Stimulated activated CD4-positive, alpha-beta T cell treated with anti-CD3 and anti-CD28 coated beads, Interleukin-2, amount 100 ng/mL, for 48 hours (primary cell): ENCODE results near the gene L3MBTL4.

Experiments
- DNase-seq, 2 donors: peaks; one replicate each; pipeline ENCODE4 v3.0.0-alpha.2; 2020

The L3MBTL4 gene

DNA sequence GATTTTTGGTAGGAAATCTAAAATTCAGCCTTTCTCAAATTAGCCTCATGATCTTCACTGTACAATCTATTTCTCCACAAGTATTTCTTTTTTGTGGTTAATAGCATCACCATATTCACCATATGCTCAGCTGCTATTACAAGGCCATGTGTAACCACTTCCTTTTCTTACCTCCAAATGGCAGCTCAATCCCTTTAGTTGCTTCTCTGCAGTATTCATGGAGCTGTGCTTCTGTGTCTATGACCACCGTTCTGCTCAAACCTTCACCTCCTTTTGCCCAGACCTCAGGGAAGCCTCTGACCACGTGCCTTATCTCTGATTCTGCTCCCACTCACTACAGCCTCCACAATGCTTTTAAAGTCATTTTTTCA, 392.7 kb downstream of the L3MBTL4 start:
- no peak for DNase-seq

DNA sequence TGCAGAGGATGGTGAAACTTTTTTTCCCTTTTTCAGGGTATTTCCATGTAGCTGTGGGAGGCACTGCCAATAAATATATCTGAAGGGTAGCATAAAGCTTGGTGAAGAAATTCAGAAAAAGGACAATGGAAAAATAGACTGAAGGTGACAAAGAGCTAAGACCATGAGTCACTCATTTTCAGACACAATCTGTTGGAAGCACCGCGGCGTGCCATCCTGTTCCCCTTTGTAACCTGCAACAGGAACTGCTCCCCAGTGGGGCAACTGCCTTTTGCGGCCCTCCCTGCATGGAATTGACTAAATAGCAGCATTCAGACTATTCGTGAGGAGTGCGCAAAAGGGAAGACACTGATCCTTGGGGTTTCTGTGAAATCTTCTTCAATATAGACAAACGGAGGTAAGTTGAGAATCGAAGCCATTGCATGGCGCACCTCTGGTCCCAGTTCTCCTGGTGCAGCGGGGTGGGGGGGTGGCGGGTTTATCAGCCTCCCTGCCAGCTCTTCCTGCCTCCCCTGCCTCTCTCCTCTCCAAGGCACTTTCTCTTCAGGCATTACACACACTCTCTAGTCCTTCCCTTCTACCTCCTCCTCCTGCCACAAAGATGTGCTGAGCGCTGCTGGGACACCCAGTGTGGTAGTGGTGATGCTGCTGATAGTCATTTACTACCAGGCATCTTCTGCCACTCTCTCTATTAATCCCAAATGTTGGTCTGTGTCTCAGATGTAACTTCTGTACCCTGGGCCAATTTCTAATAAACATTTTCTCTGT, 393.2 kb downstream of the L3MBTL4 start:
- DNase-seq, result no peak

DNA sequence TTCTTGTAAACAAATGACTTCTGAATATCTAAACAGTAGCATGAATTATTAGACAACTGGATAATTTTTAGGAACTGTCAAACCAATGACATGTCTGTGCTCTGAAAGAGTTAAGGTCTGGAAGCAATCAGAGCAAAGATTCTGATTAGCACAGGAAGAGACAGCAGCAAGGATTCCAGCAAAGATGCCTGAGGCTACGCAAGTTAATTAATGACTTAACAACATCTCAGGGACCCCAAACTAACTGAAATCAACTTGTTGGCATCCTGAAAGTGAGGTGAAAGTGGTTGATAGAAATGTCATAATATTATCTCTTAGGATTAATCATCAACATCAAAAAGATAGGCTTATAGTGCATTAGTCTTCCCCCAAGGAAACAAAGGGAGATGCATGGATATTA, 396.0 kb downstream of the L3MBTL4 start:
- DNase-seq, result no peak

DNA sequence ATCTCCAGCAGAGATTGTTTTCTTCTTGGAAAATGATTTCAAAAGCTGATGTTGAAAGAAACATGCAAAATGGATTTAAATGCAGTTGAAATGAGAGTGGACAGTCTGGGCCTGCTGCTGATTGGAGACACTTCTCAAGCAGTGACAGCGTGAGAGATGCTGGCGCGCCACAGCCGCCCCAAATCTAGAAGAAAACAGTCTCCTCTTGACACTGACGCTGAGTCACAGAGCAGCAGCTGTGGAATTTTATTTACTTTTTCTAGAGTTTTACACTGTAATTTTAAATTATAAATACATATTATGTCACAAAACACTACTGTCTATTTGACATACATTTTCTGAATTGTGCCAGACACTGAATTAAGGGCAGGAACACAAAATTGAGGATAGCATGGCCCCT, 397.5 kb downstream of the L3MBTL4 start:
- no peak for DNase-seq

DNA sequence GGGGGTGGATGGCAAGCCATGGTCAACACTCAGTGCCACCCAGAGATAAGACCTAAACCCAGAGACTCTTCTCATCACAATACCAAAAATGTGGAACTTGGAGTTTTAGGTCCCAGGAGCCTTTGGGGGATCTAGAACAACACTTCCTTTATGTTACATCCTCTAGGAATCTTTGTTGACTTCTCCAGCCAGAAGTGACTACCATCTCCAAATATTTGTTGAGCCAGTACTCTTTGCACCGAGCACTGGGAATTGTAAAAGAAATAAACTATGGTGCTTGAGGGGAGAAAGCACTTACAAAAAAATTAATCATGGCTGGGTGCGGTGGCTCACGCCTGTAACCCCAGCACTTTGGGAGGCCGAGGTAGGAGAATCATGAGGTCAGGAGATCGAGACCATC, 399.3 kb downstream of the L3MBTL4 start:
- no peak for DNase-seq

DNA sequence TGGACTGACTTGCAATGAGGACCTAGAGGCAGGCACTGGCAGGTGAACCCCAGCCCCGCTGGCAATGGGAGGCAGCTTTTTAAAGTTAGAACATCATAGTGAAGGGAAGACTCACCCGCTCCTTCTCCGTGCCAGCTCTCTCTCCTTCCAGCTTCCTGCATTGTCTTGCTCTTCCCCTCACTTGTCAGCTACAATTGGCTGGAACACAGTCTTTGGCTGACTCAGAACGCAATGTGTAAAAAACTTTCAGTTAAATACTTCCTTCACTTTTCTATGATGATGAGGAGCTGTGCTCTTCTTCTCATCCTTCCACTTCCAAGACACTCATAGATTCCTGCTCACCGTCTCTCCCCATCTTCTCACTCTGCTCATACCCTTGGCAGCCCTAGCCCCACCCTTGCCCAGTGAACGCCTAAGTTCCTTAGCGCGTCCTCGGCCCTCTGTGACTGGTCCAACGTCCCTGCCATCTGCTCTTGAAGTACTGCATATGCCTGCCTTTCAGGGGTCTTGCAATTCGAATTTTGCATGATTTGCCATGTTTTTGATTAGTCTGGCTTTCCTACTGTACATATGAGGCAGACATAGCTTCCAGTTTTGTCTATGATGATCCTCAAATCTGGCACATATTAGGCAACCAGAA, 401.4 kb downstream of the L3MBTL4 start:
- DNase-seq, result no peak

DNA sequence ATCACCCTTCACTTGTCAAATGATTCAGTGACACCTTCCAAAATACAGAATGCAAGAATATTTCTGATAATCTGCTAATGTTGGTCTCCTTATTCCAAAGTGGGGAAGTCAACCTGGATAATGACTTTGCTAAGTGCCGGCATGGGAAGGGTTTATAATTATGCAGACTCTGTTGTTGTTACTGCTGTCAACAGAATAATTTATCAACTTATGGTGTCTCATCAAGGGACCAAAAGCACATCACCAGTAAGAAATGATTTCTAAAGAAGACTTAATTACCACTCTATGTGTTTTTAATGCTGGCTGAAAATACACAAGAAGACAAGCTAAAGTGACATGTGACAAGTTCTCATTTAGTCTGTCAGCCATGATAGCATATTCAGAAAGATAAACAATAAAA, 403.8 kb downstream of the L3MBTL4 start:
- DNase-seq, result no peak

DNA sequence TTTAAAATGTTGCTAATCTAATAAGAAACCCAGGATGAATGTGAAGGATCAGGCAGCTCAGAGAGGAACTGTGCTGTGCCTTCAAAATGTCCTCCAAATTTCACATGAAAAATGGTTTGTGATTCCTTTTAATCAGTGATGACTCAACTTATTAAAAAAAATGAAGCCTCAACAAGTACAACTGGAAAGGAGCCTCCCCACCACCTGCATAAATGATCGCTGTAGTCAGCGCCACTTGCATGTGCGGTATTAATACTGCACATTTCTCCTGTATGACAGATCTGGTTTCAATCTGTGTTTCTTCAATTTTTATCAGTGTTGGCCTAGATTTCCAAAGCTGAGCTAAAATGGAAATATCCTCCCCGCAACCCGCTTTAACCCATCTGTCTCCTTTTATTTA, 404.4 kb downstream of the L3MBTL4 start:
- DNase-seq, result no peak

DNA sequence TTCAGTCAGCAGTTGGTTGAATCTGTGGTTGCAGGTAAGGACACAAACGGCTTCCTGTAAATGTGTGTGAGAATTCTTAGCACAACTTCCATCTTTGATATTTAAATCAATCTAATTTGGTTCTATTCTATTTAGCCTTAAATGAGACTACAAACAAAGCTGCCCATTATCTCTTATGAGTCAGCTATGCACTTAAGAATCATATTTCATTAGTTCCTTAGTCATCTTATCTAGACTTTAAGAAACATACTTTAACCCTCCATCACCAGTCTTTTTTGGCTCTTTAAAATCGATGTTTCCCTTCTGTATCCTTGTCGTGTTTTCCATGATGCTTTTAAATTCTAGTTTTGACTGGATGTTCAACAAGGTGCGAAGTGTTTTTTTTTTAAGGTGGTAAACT, 405.0 kb downstream of the L3MBTL4 start:
- DNase-seq, result no peak

DNA sequence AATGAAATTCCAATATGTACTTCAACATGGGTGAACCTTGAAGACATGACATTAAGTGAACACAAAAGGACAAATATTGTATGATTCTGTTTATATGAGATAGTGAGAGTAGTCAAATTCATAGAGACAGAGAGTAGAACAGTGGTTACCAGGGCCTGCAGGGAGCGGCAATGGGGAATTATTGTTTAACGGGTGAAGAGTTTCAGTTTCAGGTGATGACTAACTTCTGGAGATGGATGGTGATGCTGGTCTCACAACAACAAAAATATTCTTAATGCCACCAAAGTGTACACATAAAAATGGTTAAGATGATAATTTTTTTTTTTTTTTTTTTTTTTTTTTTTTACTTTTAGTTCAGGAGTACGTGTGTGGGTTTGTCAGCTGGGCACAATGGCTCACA, 410.0 kb downstream of the L3MBTL4 start:
- DNase-seq, result no peak

DNA sequence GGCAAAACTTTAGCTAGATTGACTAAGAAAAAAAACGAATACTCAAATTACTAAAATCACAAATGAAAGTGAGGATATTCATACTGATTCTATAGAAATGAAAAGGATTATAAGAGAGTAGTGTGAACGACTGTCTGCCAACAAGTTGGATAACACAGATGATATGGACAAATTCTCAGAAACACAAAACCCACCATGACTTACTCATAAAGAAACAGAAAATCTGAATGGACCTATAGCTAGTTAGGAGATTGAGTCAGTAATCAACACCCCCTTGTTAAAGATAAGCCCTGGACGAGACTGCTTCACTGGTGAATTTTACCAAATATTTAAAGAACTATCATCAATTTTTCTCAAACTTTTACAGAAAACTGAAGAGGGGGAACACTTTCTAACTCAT, 410.6 kb downstream of the L3MBTL4 start:
- DNase-seq, result no peak

DNA sequence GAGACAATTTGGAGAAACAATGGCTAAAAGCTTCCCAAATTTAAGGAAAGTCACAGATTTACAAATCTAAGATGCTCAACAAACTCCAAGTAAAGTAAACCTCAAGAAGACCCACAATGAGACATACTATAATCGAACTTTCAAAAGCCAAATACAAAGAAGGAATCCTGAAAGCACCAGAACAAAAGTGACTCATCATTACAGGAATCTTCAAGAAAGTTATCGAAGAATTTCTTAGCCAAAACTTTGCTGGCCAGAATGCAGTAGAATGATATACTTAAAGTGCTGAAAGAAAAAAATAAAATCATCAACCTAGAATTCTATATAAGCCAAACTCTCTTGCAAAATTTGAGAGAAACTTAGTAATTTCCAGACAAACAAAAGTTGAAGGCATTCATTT, 412.8 kb downstream of the L3MBTL4 start:
- no peak for DNase-seq

DNA sequence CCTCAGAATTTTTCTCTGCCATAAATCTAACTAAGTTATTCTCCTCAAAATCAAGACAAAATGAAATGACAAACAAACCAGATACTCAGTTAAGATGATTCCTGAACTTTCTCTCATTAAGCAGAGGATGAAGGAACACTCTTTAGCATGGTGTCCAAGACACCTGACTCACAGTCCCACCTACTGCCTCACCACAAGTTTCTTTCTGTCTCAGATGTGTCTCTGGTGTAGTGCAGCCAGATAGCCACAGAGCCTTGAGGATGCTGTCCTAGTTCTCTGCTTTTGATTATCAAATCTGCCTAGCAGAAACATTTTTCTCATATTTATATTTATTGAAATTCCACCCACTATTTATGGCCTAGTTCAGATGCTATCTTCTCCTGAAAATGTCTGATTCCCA, 415.8 kb downstream of the L3MBTL4 start:
- DNase-seq, result no peak

DNA sequence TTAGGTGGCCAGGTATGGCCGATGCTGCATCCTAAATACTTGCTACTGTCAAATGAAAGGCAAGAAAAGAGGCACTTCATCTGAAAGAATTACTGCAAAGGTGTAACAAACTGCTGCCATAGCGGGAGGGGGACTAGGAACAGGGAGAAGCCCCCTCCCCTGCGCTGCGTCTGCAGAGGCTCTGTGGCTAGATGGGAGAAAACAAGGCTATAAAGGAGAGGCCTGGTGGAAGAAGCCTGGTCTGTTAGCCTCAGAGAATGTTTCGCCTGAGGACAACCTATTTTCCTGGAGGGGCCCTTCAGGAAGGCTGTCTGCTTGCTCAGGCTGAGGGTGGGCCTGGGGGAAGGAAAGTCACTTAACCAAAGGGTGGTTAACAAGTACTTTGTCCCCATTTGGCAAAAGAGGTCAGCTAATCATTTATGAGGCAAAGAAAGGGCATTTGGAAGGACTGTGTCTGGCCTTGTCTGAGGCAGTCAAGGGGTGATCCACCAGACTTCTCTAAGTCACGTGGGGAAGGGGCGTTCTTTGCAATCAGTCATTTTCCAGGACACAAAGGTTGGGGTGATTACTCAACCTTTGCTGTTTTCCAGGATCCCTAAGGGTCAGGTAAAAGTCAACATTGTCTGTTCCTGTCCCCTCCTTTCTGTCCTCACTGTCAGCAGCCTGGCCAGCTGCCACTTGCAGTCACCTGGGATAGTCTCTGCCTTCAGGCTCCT, 416.4 kb downstream of the L3MBTL4 start:
- DNase-seq, result no peak

DNA sequence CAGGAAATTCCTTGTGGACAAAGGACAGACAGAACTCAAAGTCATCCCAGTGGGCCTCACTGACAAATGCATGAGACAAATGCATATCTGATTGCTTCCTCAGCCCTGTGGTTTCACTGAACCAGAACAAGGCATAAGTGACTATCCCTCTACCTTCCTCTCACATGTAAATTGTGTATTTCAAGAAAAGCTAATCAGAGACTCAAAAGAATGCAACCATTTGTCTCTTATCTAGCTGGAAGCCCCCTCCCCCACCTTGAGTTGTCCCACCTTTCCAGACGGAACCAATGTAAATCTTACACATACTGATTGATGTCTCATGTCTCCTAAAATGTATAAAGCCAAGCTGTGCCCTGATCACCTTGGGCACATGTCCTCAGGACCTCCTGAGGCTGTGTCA, 417.4 kb downstream of the L3MBTL4 start:
- DNase-seq, result no peak

DNA sequence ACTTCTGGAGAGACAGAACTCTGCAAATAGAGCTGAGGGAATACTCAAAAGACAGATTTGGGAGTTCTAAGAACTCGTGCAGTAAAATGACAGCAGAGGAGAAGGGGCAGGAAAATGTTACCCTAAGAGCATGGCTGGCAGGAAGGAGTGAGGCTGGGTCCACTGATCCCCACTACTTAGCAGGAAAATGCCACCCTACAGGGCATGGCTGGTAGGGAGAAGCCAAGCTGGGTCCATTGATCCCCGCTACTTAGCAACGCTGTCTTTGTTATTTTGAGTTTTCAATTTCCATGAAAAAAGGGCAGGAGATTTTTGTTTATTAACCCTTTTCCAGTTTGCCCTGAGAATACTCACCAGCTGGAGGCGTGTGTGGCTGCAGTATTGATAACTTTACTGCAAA, 419.1 kb downstream of the L3MBTL4 start:
- no peak for DNase-seq

DNA sequence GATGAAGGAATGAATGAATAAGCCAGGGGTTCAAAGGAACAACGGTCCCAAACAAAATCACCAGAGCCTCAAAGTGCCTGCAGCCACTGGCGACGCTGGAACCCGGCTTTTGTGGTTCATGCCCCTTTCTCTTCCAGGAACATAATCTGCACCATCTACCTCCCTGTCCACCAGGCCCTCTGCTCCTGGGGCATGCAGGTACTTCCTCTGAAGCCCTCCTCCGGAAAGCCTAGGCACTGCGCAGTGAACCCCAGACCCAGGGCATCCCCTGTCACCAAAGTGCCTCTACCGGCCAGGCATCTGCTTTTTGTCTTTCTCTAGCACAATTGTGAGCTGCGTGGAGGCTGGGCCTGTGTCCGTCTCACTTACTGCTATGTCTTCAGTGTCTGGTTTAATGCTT, 420.8 kb downstream of the L3MBTL4 start:
- no peak for DNase-seq

DNA sequence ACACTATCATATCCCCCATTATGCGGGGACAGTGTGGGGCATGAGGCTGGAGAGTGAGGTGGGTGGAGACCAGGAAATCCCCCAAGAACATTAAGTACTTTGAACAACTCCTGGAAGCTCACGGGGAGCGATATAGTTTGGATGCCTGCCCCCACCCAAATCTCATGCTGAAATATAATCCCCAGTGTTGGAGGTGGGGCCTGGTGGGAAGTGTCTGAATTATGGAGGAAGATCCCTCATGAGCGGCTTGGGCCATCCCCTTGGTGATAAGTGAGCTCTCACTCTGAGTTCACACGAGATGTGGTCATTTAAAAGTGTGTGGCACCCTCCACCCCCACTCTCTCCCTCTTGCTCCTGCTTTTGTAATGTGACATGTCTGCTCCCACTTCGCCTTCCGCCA, 422.3 kb downstream of the L3MBTL4 start:
- DNase-seq, result no peak

DNA sequence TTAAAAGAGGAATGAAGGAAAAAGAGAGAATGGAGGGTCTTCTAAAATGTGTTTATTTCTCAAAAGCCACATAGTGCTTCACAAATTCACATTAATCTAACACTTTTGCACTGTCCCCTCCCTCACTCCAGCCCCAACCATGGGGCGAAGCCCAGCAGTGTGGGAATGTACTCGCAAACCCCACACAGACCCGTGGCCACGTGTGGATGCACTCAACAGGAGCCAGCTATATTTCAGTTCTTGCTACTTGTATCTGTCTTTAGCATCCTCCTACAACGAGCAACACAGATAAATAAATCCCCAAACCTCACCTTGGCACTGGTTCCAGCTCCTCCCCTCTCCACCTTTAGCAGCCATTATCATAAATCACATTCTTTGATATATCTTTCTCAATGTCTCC, 427.5 kb downstream of the L3MBTL4 start:
- DNase-seq, result no peak

DNA sequence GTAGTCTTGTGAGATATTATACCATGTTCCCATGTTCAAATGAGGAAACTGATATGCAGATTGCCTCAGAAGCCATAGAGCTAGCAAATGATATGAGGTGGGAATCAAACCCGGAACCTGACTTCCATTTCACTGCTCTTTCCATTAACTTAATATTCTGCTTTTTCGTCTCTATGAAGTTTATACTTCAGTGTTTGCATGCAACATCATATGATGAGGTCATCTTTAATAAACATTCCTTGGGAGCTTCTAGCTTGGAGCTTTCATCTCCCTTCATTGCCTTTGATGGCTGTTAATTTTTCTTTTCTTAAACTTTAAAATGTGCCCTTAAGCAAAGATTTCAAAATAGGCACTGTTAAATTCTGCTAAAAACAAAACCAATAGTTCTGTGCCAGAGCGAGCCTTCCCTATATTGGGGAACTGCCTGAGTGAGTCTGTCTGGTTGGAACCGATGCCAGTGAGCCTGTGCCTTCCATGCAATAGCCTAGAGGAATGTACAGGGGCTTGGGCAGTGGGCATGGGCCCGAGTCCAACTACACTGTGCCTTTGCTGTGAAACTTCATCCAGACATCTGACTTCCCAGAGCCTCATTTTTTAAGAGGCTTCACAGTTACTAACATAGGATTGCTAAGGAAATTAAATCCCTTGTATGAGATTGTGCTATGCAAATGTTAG, 428.3 kb downstream of the L3MBTL4 start:
- no peak for DNase-seq

DNA sequence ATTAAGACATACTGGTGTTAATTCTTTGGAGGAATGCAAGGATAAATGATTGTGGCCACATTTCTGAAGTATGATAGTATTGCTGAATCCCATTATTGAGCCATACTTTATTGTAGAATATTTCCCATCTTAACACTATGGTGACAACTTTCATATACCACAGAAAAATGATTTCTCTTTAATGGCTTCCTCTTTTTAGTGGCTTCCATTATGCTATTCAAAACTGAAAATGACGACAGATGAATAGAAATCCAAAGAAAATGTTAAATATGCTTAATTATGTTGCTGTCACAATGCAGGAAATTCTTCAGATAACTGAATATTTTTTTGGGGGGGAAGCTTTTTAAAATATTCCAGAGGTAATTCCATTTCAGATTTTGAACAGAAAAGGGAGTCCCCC, 430.5 kb downstream of the L3MBTL4 start:
- no peak for DNase-seq

DNA sequence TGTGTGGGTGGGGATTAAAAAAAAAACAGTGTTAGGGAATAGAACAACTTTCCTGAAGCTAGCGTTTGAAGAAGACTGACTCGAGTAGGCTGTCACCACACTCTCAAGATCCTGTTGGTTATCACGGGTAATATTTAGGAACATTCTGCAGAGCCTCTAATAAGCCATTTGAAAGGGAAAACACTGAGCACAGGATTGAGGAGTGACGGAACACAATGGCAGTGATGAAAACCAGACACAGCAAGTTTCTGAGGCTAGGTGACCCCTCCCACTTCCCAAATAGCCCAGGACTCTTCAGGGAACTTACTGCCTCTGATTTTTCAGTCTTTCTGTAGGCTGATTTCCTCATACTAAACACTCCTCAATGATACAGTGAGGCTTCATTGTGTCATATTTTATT, 431.2 kb downstream of the L3MBTL4 start:
- no peak for DNase-seq

DNA sequence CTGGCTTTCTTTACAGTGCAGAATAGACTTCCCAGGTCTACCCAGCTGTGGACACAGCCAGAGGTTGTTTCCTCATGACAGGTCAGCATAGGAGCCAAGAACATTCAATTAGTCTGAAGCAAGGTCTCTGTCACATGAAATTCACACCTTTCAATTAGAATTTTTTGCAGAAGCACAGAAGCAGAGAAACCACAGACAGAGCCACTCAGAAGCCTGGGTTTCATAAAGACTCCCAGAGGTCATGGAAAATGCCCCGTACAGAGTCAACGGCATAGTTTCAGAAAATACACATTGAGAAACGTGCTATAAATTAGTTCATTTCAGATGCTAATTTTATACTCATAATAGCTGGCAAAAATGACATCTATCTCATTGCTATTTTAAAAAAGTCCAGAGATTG, 432.4 kb downstream of the L3MBTL4 start:
- no peak for DNase-seq

DNA sequence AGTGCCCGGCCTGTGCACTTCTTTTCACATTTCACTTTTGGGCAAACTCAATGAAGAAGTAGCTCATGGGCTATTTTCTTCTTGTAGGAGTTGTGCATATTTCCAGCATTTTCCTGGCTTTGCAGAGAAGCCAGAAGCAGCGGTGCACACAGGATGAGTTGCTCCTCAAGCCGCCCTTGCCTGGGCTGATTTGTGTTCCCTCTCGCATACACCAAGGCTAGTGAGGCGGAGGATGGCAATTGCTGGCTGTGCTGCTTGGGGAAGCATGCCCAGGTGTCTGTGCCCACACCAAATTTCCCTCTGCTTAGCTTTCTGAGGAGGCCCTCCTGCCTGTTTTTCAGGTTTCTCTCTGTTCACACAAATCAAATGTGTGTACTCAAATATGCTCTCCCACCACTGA, 434.0 kb downstream of the L3MBTL4 start:
- DNase-seq, result no peak
